Central memory CD8-positive, alpha-beta T cell (primary cell): ENCODE results near the gene TBCK.
"Not testable (repeated sequence)": the region's sequence is repeated elsewhere in the genome, so short reads cannot be mapped to it uniquely, and the experiment has no call there.

Experiments used
- ATAC-seq: fragments of 150-1000 bp; cut with Tn5 transposase; replicated peaks from 2 replicates; pipeline ENCODE4 v1.10.0; 2022; ENCODE audit warnings: mild to moderate bottlenecking, moderate FRiP score, moderate number of reproducible peaks; ENCODE audit not compliant: poor library complexity, severe bottlenecking; ENCODE audit errors: extremely low read depth
- DNase-seq, 2 donors: peaks; one replicate each; pipeline ENCODE4 v3.0.0; 2021; ENCODE audit warnings: low spot score in 2 of 2
- H3K27ac Mint-ChIP-seq: one replicate; pipeline ENCODE4 v1.8.0; 2022; ENCODE audit warnings: low read depth, mild to moderate bottlenecking, moderate library complexity, mixed read lengths
- H3K27me3 Mint-ChIP-seq: one replicate; pipeline ENCODE4 v1.8.0; 2022; ENCODE audit warnings: mixed read lengths
- H3K36me3 Mint-ChIP-seq: one replicate; pipeline ENCODE4 v1.8.0; 2022; ENCODE audit warnings: mild to moderate bottlenecking, moderate library complexity, mixed read lengths; ENCODE audit not compliant: insufficient read depth
- H3K4me1 Mint-ChIP-seq: one replicate; pipeline ENCODE4 v1.8.0; 2022; ENCODE audit warnings: mixed read lengths
- H3K4me3 Mint-ChIP-seq: one replicate; pipeline ENCODE4 v1.8.0; 2022; ENCODE audit warnings: mild to moderate bottlenecking, moderate library complexity, mixed read lengths
- H3K9me3 Mint-ChIP-seq: one replicate; pipeline ENCODE4 v1.8.0; 2022; ENCODE audit warnings: mixed read lengths

TBCK gene

DNA sequence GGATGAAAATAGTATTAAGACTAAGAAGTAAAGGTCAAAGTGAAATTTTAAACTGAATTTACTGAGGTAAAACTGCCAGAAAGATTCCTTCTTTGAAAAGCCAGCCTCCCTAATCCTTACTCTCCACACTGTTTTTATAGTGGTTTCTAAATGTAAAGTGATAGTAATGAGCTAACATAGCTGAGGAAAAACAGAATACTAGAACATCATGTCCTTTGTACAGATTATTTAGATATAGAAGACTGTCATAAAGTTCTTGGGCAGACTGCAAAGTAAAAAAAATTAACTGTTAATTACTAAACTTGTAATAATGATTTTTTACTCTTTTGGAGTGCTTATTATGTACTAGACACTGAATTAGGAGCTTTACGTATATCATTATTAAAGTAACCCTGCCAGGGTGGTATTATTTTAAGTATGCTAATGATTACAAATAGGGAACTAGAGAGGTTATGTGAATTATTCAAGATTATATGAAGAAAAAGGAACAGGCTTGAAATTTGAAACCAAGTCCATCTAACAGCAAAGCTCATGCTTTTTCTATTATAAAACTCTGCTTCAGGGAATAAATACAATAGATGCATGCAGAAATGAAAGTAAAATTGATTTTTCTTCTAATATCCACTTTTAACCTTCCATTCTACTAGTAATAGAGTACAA is 150.5 kb downstream of the TBCK start:
- no peak overlapping the region for H3K27ac Mint-ChIP-seq
- H3K36me3 Mint-ChIP-seq: peaks cover 4% of the 10 kb centered on the region
- DNase-seq (no peak), ATAC-seq (no peak)
- no peaks in the 10 kb centered on the region for H3K27me3 Mint-ChIP-seq
- no peak overlapping the region for H3K4me3 Mint-ChIP-seq
- no peaks in the 10 kb centered on the region for H3K4me1 Mint-ChIP-seq
- H3K9me3 Mint-ChIP-seq: peaks cover 7% of the 10 kb centered on the region

DNA sequence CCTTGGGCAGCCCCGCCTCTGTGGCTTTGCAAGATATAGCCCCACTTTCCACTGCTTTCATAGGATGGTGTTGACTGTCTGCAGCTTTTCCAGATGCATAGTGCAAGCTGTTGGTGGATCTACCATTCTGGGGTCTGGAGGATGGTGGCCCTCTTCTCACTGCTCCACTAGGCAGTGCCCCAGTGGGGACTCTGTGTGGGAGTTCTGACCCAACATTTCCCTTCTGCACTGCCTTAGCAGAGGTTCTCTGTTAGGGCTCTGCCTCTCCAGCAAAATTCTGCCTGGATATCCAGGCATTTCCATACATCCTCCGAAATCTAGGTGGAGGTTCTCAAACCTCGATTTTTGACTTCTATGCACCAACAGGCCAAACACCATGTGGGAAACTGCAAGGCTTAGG is 153.7 kb downstream of the TBCK start:
- ATAC-seq (no peak), DNase-seq (no peak)
- H3K27me3 Mint-ChIP-seq: no peaks in the 10 kb centered on the region
- peaks cover 7% of the 10 kb centered on the region for H3K9me3 Mint-ChIP-seq
- H3K36me3 Mint-ChIP-seq: no peaks in the 10 kb centered on the region
- H3K27ac Mint-ChIP-seq: no peak overlapping the region
- H3K4me3 Mint-ChIP-seq: no peak overlapping the region
- H3K4me1 Mint-ChIP-seq: no peaks in the 10 kb centered on the region

DNA sequence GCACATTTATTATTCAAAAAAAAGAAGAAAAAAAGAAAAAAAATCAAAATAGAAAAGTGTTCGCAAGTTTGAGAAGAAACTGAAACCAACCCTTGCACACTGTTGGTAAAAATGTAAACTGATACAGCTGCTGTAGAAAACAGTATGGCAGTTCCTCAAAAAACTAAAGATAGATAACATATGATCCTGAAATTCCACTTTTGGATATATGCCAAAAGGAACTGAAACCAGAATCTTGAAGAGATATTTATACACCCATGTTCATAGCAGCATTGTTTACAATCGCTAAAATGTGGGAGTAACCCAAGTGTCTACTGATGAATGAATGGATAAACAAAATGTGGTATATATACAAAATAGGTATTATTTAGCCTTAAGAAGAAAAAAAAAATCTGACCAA is 155.4 kb downstream of the TBCK start:
- Mint-ChIP-seq H3K4me3 (no peak overlapping the region), H3K27ac (no peak overlapping the region), H3K4me1 (no peaks in the 10 kb centered on the region), H3K9me3 (peaks cover 7% of the 10 kb centered on the region), H3K27me3 (no peaks in the 10 kb centered on the region), H3K36me3 (no peaks in the 10 kb centered on the region)
- DNase-seq (no peak), ATAC-seq (no peak)

DNA sequence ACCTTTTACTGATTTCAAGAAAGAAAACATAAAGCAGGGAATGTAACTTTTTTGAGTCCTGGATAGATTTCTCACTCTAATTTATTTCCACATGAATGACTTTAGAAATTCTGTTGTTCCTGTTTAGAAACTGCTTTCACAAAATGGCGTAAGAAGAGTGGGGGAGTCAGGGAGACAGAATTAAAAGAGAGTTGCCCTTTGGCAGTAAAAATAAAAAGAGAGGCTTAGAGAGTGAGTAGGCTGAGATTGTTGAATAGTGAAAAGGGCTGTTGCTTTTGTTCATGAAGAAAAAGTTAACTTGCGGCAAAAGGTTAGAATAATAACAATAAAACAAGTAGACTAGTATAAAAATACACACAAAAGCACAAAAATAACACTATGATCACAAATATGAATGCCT is 166.1 kb downstream of the TBCK start:
- DNase-seq (no peak), ATAC-seq (no peak)
- H3K9me3 Mint-ChIP-seq: peaks cover 31% of the 10 kb centered on the region
- no peak overlapping the region for H3K4me3 Mint-ChIP-seq
- no peaks in the 10 kb centered on the region for H3K4me1 Mint-ChIP-seq
- H3K36me3 Mint-ChIP-seq: peaks cover 6% of the 10 kb centered on the region
- no peaks in the 10 kb centered on the region for H3K27me3 Mint-ChIP-seq
- H3K27ac Mint-ChIP-seq: no peak overlapping the region

DNA sequence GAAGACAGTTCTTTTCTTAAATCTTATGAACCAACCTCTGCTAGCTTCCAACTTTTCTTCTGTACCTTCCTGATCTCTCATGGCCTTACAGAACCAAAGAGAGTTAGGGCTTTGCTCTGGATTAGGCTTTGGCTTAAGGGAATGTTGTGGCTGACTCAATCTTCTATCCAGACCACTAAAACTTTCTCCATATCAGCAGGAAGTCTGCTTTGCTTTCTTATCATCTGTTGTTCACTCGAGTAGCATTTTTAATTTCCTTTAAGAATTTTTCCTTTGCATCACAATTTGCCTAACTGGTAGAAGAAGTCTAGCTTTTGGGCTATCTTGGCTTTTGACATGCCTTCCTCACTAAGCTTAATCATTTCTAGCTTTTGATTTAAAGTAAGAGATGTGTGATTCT is 167.0 kb downstream of the TBCK start:
- Mint-ChIP-seq H3K27me3 (no peaks in the 10 kb centered on the region), H3K4me3 (no peak overlapping the region), H3K9me3 (peaks cover 31% of the 10 kb centered on the region), H3K36me3 (peaks cover 4% of the 10 kb centered on the region), H3K4me1 (no peaks in the 10 kb centered on the region), H3K27ac (no peak overlapping the region)
- DNase-seq: no peak
- ATAC-seq: no peak

DNA sequence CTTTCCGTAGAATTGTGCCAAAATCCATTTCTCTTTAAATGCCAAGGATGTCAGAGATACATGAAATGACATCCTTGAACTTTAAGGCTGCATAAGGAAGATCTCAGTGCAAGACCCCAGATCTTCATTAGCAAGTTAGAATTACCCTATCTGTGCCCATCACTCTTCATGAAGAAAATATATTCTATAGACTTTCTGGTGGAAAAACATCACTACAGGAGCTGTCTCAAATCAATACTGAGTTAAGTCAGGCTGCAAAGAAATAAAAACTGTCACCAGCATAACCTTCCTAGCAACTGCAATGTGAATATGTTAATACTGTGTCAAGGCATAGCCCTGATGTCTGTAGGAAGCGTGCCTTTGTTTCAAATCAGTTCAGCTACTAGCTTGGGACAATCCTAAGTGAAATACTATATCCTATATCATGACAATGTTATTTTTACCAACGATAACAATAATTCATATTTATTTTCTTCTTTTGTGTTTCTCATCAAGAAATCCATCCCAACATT is 173.3 kb downstream of the TBCK start:
- H3K36me3 Mint-ChIP-seq: peaks cover 2% of the 10 kb centered on the region
- ATAC-seq: no peak
- H3K4me1 Mint-ChIP-seq: no peaks in the 10 kb centered on the region
- no peak for DNase-seq
- no peak overlapping the region for H3K4me3 Mint-ChIP-seq
- peaks cover 5% of the 10 kb centered on the region for H3K9me3 Mint-ChIP-seq
- H3K27ac Mint-ChIP-seq: no peak overlapping the region
- no peaks in the 10 kb centered on the region for H3K27me3 Mint-ChIP-seq

DNA sequence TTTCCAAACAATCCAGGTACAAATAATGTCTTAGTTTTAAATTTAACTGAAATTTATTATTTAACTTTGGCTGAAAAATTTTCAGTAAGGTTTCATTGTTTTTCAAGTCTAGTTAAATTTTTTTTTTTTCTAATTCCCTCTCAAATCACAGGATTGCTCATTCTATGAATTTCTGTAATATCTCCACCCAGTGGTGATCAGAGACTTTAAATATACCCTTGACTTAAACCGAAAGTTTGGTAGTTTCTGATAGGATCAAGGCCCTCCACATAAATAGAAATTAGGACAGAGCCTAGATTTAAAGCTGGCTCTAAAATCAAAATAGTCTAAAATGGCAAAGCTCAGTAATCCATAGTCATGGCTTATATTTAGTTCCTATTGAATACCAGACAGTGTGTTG is 175.4 kb downstream of the TBCK start:
- Mint-ChIP-seq H3K9me3 (no peaks in the 10 kb centered on the region), H3K27ac (no peak overlapping the region), H3K4me3 (no peak overlapping the region), H3K36me3 (peaks cover 2% of the 10 kb centered on the region), H3K4me1 (peaks cover 5% of the 10 kb centered on the region), H3K27me3 (no peaks in the 10 kb centered on the region)
- no peak for DNase-seq
- no peak for ATAC-seq

DNA sequence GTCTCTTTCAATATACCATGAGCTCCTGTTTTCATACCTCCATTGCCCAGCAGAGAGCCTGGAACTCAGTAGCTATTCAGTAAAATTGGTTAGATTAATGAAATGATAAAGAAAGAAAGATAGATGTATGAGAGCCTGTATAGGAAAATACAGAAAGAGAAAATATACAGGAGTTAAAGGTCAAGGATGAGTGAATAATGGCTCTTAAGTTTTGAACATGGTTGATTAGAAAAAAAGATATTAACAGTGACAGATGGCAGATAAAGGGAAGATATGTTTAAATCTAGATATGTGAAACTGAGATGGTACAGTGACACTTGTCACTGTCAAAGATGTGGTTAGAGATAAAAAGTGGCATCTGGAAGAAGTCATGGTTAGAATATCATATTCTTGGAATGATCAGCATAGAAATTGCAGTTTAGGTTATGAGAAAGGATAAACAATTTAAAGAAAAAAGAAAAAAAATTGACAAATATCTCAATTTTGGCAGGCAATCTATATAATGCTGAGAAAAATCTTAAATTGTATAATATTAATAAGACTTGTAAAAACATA is 179.2 kb downstream of the TBCK start:
- peak overlapping the region; percentile 2 for H3K27ac Mint-ChIP-seq
- no peak for ATAC-seq
- peaks cover 2% of the 10 kb centered on the region for H3K36me3 Mint-ChIP-seq
- no peaks in the 10 kb centered on the region for H3K27me3 Mint-ChIP-seq
- peaks cover 1% of the 10 kb centered on the region for H3K9me3 Mint-ChIP-seq
- H3K4me3 Mint-ChIP-seq: no peak overlapping the region
- H3K4me1 Mint-ChIP-seq: peaks cover 5% of the 10 kb centered on the region
- no peak for DNase-seq

DNA sequence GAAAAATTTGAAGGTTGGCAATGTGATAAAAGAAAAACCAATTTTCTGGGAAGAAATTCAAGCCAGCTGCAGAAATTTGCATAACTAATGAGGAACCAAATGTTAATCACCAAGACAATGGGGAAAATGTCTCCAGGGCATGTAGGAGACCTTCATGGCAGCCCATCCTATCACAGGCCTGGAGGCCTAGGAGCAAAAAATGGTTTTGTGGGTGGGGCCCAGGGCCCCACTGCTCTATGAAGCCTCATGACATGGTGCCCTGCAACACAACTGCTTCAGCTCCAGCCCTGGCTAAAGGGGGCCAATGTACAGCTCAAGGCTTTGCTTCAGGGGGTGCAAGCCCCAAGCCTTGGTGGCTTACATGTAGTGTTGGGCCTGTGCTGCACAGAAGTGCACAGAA is 184.0 kb downstream of the TBCK start:
- peaks cover 1% of the 10 kb centered on the region for H3K36me3 Mint-ChIP-seq

DNA sequence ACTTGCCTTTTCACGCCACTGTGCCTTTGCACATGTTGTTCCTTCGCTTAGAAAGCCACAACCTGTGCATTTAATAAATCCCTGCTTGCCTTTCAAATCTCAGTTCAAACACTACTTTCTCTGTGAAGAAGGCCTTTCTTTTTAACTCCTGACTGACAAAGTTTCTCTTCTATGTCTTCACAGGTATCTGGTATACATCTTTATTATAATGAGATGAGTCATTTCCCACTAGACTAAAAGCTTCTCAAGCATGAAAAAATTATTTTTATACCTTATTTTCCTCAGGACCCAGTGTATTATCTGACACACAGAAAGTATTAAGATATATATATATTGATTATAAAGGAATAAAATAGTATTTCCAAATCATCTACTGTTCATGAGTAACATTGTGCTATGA is 189.9 kb downstream of the TBCK start:
- H3K27ac Mint-ChIP-seq: no peak overlapping the region
- H3K4me3 Mint-ChIP-seq: no peak overlapping the region
- DNase-seq (no peak), ATAC-seq (no peak)
- no peaks in the 10 kb centered on the region for H3K9me3 Mint-ChIP-seq
- no peaks in the 10 kb centered on the region for H3K27me3 Mint-ChIP-seq
- no peaks in the 10 kb centered on the region for H3K4me1 Mint-ChIP-seq
- peaks cover 1% of the 10 kb centered on the region for H3K36me3 Mint-ChIP-seq

More for the DNA sequence above, 184.0 kb downstream of the TBCK start:
- no peak for ATAC-seq
- Mint-ChIP-seq H3K4me3 (no peak overlapping the region), H3K27ac (no peak overlapping the region), H3K27me3 (no peaks in the 10 kb centered on the region), H3K9me3 (peaks cover 5% of the 10 kb centered on the region), H3K4me1 (peaks cover 5% of the 10 kb centered on the region)
- no peak for DNase-seq

DNA sequence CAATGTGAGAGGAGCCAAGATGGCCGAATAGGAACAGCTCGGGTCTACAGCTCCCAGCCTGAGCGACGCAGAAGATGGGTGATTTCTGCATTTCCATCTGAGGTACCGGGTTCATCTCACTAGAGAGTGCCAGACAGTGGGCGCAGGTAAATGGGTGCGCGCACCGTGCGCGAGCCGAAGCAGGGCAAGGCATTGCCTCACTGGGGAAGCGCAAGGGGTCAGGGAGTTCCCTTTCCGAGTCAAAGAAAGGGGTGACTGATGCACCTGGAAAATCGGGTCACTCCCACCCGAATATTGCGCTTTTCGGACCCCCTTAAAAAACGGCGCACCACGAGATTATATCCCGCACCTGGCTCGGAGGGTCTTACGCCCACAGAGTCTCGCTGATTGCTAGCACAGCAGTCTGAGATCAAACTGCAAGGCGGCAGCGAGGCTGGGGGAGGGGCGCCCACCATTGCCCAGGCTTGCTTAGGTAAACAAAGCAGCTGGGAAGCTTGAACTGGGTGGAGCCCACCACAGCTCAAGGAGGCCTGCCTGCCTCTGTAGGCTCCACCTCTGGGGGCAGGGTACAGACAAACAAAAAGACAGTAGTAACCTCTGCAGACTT is 196.0 kb downstream of the TBCK start:
- H3K27ac Mint-ChIP-seq, H3K9me3 Mint-ChIP-seq, ATAC-seq, H3K4me3 Mint-ChIP-seq, H3K27me3 Mint-ChIP-seq, DNase-seq, H3K4me1 Mint-ChIP-seq, H3K36me3 Mint-ChIP-seq: not testable (repeated sequence)

DNA sequence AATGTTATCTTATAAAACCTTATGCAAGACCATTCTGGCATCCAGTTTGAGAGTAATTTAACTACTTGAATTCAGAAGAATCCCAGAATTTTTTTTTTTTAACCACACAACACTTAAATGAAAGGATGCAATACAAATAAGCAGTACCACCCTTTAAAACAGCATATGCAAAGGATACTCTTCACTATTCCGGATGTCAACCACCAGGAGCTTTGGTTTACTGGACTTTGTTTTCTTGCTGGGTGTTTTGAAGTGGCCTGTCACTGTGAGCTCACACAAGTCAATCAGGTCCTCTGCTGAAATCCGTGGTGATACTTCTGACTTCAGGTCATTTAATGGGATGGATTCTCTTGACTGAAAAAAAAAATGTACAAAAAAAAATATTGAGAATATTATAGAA is 200.0 kb downstream of the TBCK start:
- no peak overlapping the region for H3K27ac Mint-ChIP-seq
- no peak for DNase-seq
- H3K4me3 Mint-ChIP-seq: no peak overlapping the region
- no peaks in the 10 kb centered on the region for H3K4me1 Mint-ChIP-seq
- H3K36me3 Mint-ChIP-seq: peaks cover 12% of the 10 kb centered on the region
- peaks cover 12% of the 10 kb centered on the region for H3K9me3 Mint-ChIP-seq
- ATAC-seq: no peak
- no peaks in the 10 kb centered on the region for H3K27me3 Mint-ChIP-seq

DNA sequence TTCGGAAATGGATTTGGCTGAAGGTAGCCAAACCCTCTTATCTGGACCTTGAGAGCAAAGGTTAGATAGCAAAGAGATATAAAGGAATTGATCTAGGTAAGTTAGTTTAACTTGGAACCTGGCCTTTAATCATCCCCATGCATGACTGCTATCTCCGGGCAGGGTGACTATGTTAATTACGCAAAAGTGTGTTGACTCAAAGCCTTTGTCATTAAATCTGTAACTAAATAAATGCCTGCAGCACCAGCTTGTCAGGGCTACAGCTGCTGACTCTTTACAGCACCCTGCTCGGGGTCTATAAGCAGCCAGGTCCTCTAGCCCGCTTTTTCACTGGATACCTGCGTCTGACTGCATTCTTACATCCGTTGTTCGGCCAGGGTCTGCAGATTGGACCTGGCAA is 201.7 kb downstream of the TBCK start:
- peaks cover 15% of the 10 kb centered on the region for H3K9me3 Mint-ChIP-seq
- H3K27me3 Mint-ChIP-seq: no peaks in the 10 kb centered on the region
- no peaks in the 10 kb centered on the region for H3K4me1 Mint-ChIP-seq
- H3K4me3 Mint-ChIP-seq: no peak overlapping the region
- no peak overlapping the region for H3K27ac Mint-ChIP-seq
- DNase-seq (no peak), ATAC-seq (no peak)
- H3K36me3 Mint-ChIP-seq: peaks cover 13% of the 10 kb centered on the region
